HG03045 (cell line): ENCODE data around the gene BLVRA.
"Not testable (repeated sequence)": the region's sequence is repeated elsewhere in the genome, so short reads cannot be mapped to it uniquely, and the experiment has no call there.

Experiments used
- ATAC-seq: cut with Tn5 transposase; IDR thresholded peaks from one replicate; pipeline ENCODE4 v1.9.1; 2021; ENCODE audit warnings: mild to moderate bottlenecking, moderate library complexity; ENCODE audit not compliant: unreplicated experiment

BLVRA gene

DNA sequence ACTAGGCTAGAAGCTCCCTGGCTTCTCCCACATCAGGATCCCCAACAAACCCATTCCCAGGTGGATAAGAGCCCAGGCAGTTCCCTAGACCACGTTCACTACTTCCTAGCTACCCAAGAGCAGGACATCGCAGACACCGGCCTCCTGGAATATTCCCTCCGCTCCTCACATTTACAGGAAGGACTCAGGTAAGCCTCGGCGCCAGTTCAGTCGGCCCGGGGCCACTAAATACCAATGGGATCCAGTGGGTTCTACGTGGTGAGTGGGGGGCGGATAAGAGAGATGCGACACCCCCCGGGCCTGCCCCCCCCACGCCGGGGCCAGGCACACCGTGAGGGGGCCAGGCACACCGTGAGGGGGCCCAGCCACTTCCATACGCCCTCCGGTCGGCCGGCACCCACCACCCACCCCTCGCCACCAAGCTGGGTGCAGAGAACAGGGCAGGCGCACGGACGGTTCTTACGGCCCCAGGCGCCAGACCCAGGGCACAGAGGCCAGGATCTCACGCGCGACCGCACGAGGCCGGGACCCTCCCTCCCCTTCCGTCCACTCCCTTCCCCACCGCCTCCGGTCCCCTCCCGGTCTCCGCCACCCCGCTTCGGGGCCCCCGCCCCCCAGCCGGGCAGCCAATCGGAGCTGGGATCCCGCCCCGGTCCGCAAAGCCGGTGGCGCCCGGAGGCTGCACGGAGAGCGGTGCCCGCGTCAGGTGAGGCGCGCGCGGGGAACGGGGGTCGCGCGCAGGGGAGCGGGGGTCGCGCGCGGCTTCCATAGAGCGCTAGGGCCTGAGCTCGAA, at the start of gene BLVRA:
Gene BLVRA, plus strand, starts transcription at position 652 of the 793 bp plus-strand sequence. CDS start 12,479 bp downstream, outside the sequence.
- peak; percentile 64 for ATAC-seq

DNA sequence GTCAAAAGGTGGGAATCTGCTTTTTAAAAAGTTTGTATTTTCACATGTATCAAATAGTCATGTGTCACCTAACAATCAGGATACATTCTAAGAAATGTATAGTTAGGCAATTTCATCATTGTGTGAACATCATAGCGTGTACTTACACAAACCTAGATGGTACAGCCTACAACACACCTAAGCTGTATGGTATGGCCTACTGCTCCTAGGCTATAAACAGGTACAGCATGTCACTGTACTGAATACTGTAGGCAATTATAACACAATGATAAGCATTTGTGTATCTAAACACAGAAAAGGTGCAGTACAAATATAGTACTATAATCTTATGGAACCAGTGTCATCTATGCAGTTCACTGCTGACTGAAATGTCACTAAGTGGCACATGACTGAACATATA, 47.0 kb upstream of the BLVRA start:
- no peak for ATAC-seq

DNA sequence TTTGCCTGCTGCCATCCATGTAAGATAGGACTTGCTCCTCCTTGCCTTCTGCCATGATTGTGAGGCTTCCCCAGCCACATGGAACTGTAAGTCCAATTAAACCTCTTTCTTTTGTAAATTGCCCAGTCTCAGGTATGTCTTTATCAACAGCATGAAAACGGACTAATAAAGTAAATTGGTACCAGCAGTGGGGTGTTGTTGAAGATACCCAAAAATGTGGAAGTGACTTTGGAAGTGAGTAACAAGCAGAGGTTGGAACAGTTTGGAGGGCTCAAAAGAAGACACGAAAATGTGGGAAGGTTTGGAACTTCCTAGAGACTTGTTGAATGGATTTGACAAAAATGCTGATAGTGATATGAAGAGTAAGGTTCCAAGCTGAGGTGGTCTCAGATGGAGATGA, 42.5 kb upstream of the BLVRA start:
- not testable (repeated sequence) for ATAC-seq

DNA sequence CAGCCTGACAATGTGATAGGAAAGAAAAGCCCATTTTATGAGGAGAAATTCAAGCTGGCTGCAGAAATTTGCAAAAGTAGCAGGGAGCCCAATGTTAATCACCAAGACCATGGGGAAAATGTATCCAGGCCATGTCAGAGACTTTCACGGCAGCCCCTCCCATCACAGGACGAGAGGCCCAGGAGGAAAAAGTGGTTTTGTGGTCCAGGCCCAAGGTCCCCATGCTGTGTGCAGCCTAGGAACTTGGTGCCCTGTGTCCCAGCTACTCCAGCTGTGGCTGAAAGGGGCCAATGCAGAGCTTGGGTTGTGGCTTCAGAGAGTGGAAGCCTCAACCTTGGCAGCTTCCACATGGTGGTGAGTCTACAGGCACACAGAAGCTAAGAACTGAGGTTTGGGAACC, 41.9 kb upstream of the BLVRA start:
- no peak for ATAC-seq

DNA sequence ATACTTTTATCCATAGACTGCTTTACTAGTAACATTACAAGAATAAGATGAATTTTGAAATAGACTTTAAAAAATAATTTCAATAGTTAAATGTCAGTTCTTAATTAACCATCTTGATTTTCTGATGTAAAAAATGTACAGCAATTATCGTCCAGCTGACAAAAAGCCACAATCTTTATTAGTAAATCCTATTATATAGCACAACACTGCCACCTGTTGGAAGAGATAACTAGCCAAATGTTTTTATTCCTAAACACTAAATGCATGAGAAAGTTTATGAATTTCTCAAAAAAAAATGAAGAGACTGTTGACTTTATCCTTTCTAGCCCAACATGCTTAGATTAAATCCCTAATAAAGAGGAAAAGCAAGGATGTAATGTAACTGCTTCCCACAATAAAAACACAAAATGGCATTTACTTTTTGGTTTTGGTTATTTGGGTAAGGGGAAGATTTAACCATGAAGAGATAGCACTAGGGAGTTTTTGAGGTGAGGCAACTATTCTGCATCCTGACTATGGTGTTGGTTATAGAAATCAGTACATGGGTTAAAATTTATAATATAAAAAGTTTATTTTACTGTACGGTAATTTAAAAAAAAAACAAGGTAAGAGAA, 37.2 kb upstream of the BLVRA start:
- ATAC-seq: no peak

GRCh38 chr7:43723007-43723341, 35.5 kb upstream of the BLVRA start:
- no peak for ATAC-seq

GRCh38 chr7:43725251-43725650, 33.2 kb upstream of the BLVRA start:
- ATAC-seq: no peak

GRCh38 chr7:43726466-43726865, 32.0 kb upstream of the BLVRA start:
- no peak for ATAC-seq

- ATAC-seq: no peak
Observed at GRCh38 chr7:43727003-43727402, 31.5 kb upstream of the BLVRA start.

DNA sequence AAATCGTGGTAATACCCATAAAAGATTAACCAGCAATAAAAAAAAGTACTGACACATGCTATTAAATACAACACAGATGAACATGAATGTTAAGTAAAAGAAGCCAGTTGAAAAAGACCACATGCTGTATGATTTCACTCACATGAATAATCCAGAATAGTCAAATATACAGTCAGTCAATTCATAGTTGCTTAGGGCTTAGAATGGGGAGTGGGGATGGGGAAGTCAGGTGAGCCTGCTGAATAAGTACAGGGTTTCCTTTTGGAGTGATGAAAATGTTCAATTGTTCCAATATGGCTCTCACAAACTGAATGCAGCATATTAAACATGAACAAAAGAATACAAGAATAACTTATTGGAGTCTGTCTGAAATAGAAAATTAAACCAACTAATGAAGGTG, 31.0 kb upstream of the BLVRA start:
- no peak for ATAC-seq

DNA sequence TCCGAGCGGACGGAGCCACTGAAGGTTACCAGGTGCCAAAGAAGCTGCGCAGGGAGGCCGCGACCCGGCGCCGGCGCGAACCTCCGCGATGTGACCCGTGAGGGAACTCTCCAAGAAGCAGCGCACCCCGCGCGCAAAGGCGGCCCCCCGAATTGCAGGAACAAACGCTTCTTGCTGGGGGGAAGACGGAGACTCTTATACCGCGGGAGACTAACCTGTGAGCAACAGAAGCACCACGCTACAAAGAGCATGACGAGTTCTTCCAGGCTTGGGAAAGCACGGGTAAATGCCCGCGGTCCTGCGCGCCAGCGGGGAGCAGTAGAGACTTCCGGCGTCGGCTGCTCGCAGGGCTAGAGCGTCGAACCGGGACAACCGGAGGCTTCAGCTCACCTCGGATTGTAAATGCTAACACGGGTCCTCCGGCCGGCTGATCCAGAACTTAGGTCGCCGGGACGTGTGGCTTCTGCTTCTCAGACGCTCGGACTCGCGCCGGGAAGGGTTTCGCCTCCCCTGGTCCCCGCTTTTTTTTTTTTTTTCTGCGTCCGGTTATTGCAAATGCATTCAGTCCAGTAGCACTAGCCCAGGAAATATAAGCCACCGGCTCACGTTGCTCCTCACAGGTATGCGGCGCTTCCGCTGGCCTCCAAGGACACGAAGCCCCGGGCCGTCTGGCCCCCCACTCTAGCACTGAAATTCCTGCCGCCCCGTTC, 29.1 kb upstream of the BLVRA start, which contains the start of gene COA1:
Gene COA1, minus strand, starts transcription at position 310 of the 710 bp plus-strand sequence. CDS start 80,909 bp downstream, outside the sequence.
- peak; percentile 89 for ATAC-seq

DNA sequence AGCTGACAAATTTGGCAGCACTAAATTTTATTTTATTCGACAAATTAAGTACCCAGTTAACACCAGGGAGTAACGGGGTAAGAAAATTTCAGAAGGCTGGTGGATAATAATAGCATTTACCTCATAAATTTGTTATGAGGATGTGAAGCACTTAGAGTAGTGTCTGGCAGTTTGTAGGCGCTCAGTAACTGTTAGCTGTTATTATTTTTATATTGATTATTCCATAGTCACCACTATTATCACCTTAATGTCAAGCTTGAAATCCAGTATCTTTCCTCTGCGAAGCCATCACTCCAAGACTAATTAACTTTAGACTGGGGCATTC, 28.6 kb upstream of the BLVRA start:
- peak; percentile 3 for ATAC-seq

- not testable (repeated sequence) for ATAC-seq
Observed at GRCh38 chr7:43731494-43731893, 27.0 kb upstream of the BLVRA start.

- ATAC-seq: not testable (repeated sequence)
Observed at GRCh38 chr7:43734575-43735332, 23.7 kb upstream of the BLVRA start.

- peak; percentile 31 for ATAC-seq
Observed at GRCh38 chr7:43735403-43735801, 23.1 kb upstream of the BLVRA start.

- peak; percentile 81 for ATAC-seq
Observed at GRCh38 chr7:43735802-43736603, 22.5 kb upstream of the BLVRA start.

DNA sequence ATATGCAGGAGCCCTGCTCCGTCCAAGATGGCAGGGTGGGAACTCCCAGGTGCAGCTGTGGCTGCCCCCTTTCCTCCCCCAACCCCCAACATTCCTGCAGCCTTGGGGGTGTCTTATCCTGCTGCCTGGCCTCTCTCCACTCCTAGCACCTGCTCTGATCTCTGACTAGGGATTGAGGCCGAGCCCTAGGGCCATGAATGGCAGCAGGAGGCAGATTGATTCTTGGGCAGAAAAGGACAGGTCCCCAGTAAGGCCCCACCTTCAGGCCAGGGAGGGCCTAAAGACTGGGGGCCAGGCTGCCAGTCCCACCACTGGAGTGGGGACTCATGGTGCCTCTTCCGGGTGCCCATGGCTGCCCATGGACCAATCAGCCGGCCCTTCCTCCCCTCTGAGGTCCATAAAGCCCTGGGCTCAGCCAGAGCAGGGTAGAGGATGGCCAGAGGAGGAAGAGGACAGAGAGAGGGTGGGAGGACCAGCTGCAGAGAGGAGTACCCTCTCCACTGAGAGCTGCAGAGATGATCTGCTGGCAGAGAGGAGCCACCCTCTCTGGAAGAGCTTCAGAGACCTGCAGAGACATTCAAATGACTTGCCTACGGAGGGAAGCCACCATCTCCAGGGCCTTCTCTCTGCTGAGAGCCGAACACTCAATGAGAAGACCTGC, 20.9 kb upstream of the BLVRA start:
- ATAC-seq: no peak

DNA sequence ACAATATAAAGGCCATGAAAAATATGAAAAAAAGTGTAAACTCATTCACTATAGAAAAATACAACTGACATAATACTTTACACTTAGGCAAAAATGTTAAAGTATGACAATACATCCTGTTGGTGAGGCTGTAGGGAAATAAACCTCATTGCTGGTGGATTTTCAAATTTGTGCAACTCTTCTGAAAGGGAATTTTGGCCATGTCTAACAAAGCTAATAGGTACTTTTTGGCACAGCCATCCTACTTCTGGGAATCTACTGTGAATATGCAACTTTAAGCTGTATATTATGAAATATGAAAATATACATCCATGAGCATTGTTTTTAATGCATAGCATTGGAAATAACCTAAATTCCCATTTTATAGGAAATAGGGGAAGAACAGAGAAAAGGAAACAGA, 15.8 kb upstream of the BLVRA start:
- ATAC-seq: no peak

DNA sequence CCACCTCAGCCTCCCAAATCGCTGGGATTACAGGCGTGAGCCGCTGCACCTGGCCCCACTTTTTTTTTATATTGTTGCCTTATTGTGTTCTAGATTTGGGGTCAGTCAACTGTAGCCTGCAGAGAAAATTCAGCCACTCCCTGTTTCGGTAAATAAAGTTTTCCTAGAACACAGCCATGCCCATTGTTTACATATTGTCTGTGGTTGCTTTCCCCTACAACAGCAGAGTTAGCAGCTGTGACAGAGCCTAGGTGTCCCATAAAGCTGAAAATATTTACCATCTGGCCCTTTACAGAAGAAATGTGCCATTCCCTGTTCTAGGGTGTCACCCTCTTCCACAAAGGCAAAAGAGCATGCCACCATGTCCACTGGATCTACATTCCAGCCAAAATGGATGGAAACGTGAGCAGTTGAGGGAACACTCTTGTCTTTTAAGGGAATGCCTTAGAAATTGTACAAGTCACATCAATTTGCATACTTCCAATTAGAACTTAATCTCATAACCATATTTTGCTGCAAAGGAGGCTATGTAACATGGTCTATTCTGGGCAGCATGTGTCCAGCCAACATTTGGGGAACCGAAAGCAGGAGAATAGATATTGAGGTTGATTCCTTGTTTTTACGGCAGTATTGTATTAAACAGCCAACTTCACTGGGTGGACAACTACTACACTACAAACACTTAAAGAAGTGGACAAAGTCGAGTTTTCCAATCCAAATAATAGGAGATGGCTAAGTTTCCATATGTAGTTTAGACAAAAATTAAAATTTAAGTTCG, 11.0 kb upstream of the BLVRA start:
- no peak for ATAC-seq
